Neural crest cell (in vitro differentiated cells): ENCODE data around the gene RGS11. TPM values are rescaled to one million over a fixed set of nuclear protein-coding genes. Genes with fewer than 3 reads are reported as not detected.
A peak's percentile ranks its signal among the peaks of the same experiment; 100 is the strongest.

Experiments
- DNase-seq: peaks from one replicate; pipeline ENCODE4 v3.0.0; 2021; ENCODE audit warnings: low read depth, mixed read lengths, low spot score
- H3K27ac Mint-ChIP-seq: one replicate; pipeline ENCODE4 v1.8.0; 2021; ENCODE audit warnings: mild to moderate bottlenecking, mixed read lengths; ENCODE audit not compliant: unreplicated experiment
- H3K27me3 Mint-ChIP-seq: 2 replicates; pipeline ENCODE4 v1.8.0; 2021; ENCODE audit warnings: low read depth, mild to moderate bottlenecking, mixed read lengths
- H3K36me3 Mint-ChIP-seq: 2 replicates; pipeline ENCODE4 v1.8.0; 2021; ENCODE audit warnings: low read depth, mild to moderate bottlenecking, mixed read lengths
- H3K4me1 Mint-ChIP-seq: 2 replicates; pipeline ENCODE4 v1.8.0; 2021; ENCODE audit warnings: mixed read lengths
- H3K4me3 Mint-ChIP-seq: one replicate; pipeline ENCODE4 v1.8.0; 2021; ENCODE audit warnings: mild to moderate bottlenecking, mixed read lengths
- H3K9me3 Mint-ChIP-seq: 2 replicates; pipeline ENCODE4 v1.8.0; 2021; ENCODE audit warnings: mixed read lengths
- CTCF ChIP-seq: fragments of 200-600 bp; sonication (generic); conservative IDR thresholded peaks from 2 replicates; pipeline ENCODE4 v1.5.0; 2021; ENCODE audit warnings: antibody characterized with exemption, mild to moderate bottlenecking
- total RNA-seq: library from RNA; stranded (reverse); gene quantifications from 2 replicates; pipeline ENCODE4 v1.2.1, GENCODE V29; 2021

Gene RGS11
- total RNA-seq, 1 donor from 2014 or later = 2.8 TPM

- no peak overlapping the region for H3K27ac Mint-ChIP-seq
- no peak for TF ChIP-seq CTCF
- no peak for DNase-seq
- H3K9me3 Mint-ChIP-seq = no peaks in the 10 kb centered on the region
- H3K27me3 Mint-ChIP-seq = no peaks in the 10 kb centered on the region
- peaks cover 3% of the 10 kb centered on the region for H3K36me3 Mint-ChIP-seq
- peaks cover 3% of the 10 kb centered on the region for H3K4me1 Mint-ChIP-seq
- no peak overlapping the region for H3K4me3 Mint-ChIP-seq
These were observed 26.3 kb downstream of the RGS11 start for GRCh38 chr16:249431-249830.

GRCh38 chr16:247027-247426 is 28.7 kb downstream of the RGS11 start:
- H3K36me3 Mint-ChIP-seq = peaks cover 3% of the 10 kb centered on the region
- DNase-seq = no peak
- no peak for TF ChIP-seq CTCF
- no peak overlapping the region for H3K27ac Mint-ChIP-seq
- no peaks in the 10 kb centered on the region for H3K27me3 Mint-ChIP-seq
- peaks cover 3% of the 10 kb centered on the region for H3K4me1 Mint-ChIP-seq
- H3K9me3 Mint-ChIP-seq = no peaks in the 10 kb centered on the region
- no peak overlapping the region for H3K4me3 Mint-ChIP-seq

- Mint-ChIP-seq H3K27ac (peak overlapping the region; percentile 35), H3K4me3 (no peak overlapping the region), H3K36me3 (no peaks in the 10 kb centered on the region), H3K27me3 (no peaks in the 10 kb centered on the region), H3K4me1 (peaks cover 5% of the 10 kb centered on the region), H3K9me3 (no peaks in the 10 kb centered on the region)
- TF ChIP-seq CTCF = no peak
- DNase-seq = no peak
These were observed 30.6 kb downstream of the RGS11 start for GRCh38 chr16:245105-245504.

GRCh38 chr16:243348-243747 is 32.4 kb downstream of the RGS11 start:
- no peak overlapping the region for H3K27ac Mint-ChIP-seq
- H3K4me3 Mint-ChIP-seq = no peak overlapping the region
- H3K36me3 Mint-ChIP-seq = no peaks in the 10 kb centered on the region
- no peaks in the 10 kb centered on the region for H3K9me3 Mint-ChIP-seq
- H3K4me1 Mint-ChIP-seq = peaks cover 11% of the 10 kb centered on the region
- H3K27me3 Mint-ChIP-seq = no peaks in the 10 kb centered on the region
- no peak for DNase-seq
- TF ChIP-seq CTCF = no peak

GRCh38 chr16:242281-242680 is 33.5 kb downstream of the RGS11 start:
- peaks cover 8% of the 10 kb centered on the region for H3K4me1 Mint-ChIP-seq
- no peak for TF ChIP-seq CTCF
- H3K4me3 Mint-ChIP-seq = no peak overlapping the region
- H3K36me3 Mint-ChIP-seq = no peaks in the 10 kb centered on the region
- no peak for DNase-seq
- no peaks in the 10 kb centered on the region for H3K27me3 Mint-ChIP-seq
- no peaks in the 10 kb centered on the region for H3K9me3 Mint-ChIP-seq
- no peak overlapping the region for H3K27ac Mint-ChIP-seq

GRCh38 chr16:240559-240958 is 35.2 kb downstream of the RGS11 start:
- no peaks in the 10 kb centered on the region for H3K36me3 Mint-ChIP-seq
- peaks cover 13% of the 10 kb centered on the region for H3K4me1 Mint-ChIP-seq
- no peaks in the 10 kb centered on the region for H3K27me3 Mint-ChIP-seq
- no peaks in the 10 kb centered on the region for H3K9me3 Mint-ChIP-seq
- H3K4me3 Mint-ChIP-seq = no peak overlapping the region
- no peak for TF ChIP-seq CTCF
- no peak overlapping the region for H3K27ac Mint-ChIP-seq
- DNase-seq = no peak
